ENCODE results near the gene ZBTB34.
"Not testable (repeated sequence)": the region's sequence is repeated elsewhere in the genome, so short reads cannot be mapped to it uniquely, and the experiment has no call there.

DNA sequence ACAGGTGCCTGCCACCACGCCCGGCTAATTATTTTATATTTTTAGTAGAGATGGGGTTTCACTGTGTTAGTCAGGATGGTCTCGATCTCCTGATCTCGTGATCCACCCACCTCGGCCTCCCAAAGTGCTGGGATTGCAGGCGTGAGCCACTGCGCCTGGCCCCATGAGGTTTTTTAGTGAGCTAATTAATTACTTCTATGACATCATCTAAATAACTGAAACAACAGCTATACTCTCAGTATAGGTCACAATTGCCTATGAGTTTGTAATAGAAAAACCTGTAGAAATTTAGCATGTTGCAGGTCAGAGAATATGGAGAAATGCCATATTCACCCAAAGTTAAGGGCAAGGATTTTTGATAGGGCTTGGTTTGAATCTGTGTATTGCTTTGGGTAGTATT, 42.8 kb upstream of the ZBTB34 start:
- TF ChIP-seq MEF2A (IDR thresholded peaks at IDR 0.05; ENCODE audit: control insufficient read depth, low read depth, low read length); ATF1 (CRISPR knock-in tag; IDR thresholded peaks at IDR 0.05); ATF1 (tag; IDR thresholded peaks at IDR 0.05); CBFA2T2 (conservative IDR thresholded peaks at IDR 0.05); NFRKB (IDR thresholded peaks at IDR 0.05; ENCODE audit: low read depth); TOE1 (IDR thresholded peaks at IDR 0.05; ENCODE audit: borderline replicate concordance); TOE1 (CRISPR knock-in tag; IDR thresholded peaks at IDR 0.05; ENCODE audit: borderline replicate concordance, low read depth); MAFF (IDR thresholded peaks at IDR 0.05; ENCODE audit: low read length): not testable (repeated sequence)
- TF ChIP-seq, protein P1, sequence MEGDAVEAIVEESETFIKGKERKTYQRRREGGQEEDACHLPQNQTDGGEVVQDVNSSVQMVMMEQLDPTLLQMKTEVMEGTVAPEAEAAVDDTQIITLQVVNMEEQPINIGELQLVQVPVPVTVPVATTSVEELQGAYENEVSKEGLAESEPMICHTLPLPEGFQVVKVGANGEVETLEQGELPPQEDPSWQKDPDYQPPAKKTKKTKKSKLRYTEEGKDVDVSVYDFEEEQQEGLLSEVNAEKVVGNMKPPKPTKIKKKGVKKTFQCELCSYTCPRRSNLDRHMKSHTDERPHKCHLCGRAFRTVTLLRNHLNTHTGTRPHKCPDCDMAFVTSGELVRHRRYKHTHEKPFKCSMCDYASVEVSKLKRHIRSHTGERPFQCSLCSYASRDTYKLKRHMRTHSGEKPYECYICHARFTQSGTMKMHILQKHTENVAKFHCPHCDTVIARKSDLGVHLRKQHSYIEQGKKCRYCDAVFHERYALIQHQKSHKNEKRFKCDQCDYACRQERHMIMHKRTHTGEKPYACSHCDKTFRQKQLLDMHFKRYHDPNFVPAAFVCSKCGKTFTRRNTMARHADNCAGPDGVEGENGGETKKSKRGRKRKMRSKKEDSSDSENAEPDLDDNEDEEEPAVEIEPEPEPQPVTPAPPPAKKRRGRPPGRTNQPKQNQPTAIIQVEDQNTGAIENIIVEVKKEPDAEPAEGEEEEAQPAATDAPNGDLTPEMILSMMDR (IDR thresholded peaks at IDR 0.05 in 2 of 3, conservative IDR thresholded peaks at IDR 0.05 in 1 of 3; ENCODE audit: insufficient read depth in 2 of 3, low read depth in 1 of 3, low read length in 3 of 3), result not testable (repeated sequence)
- TF ChIP-seq, protein P2, sequence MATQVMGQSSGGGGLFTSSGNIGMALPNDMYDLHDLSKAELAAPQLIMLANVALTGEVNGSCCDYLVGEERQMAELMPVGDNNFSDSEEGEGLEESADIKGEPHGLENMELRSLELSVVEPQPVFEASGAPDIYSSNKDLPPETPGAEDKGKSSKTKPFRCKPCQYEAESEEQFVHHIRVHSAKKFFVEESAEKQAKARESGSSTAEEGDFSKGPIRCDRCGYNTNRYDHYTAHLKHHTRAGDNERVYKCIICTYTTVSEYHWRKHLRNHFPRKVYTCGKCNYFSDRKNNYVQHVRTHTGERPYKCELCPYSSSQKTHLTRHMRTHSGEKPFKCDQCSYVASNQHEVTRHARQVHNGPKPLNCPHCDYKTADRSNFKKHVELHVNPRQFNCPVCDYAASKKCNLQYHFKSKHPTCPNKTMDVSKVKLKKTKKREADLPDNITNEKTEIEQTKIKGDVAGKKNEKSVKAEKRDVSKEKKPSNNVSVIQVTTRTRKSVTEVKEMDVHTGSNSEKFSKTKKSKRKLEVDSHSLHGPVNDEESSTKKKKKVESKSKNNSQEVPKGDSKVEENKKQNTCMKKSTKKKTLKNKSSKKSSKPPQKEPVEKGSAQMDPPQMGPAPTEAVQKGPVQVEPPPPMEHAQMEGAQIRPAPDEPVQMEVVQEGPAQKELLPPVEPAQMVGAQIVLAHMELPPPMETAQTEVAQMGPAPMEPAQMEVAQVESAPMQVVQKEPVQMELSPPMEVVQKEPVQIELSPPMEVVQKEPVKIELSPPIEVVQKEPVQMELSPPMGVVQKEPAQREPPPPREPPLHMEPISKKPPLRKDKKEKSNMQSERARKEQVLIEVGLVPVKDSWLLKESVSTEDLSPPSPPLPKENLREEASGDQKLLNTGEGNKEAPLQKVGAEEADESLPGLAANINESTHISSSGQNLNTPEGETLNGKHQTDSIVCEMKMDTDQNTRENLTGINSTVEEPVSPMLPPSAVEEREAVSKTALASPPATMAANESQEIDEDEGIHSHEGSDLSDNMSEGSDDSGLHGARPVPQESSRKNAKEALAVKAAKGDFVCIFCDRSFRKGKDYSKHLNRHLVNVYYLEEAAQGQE (IDR thresholded peaks at IDR 0.05; ENCODE audit: borderline replicate concordance), result not testable (repeated sequence)
- TF ChIP-seq, protein P2 (CRISPR knock-in tag; IDR thresholded peaks at IDR 0.05; ENCODE audit: low read depth), result not testable (repeated sequence)

Data from K562 (cell line).